Spleen (tissue), 11 donors: ENCODE measurements around the gene FIG4. TPM values are rescaled to one million over a fixed set of nuclear protein-coding genes. Genes with fewer than 3 reads are reported as not detected.
"Not testable (repeated sequence)": the region's sequence is repeated elsewhere in the genome, so short reads cannot be mapped to it uniquely, and the experiment has no call there.

ENCODE experiments used
- DNase-seq: peaks from one replicate; pipeline ENCODE4 v3.0.0-alpha.2; 2020
- H3K27ac ChIP-seq, 8 donors: fragments of 200-600 bp; sonication (generic) in 7 of 8; 1 replicate in 4 of 8; 2 replicates in 4 of 8; pipeline versions ENCODE4 v1.5.0 to v1.8.0; 2016 to 2021; ENCODE audit warnings: inconsistent platforms in 4 of 8, mild to moderate bottlenecking in 4 of 8, moderate library complexity in 1 of 8
- H3K27me3 ChIP-seq, 7 donors: fragments of 200-600 bp; sonication (generic) in 6 of 7; replicated peaks in 1 of 7; 1 replicate in 4 of 7; 2 replicates in 3 of 7; pipeline versions ENCODE4 v1.5.0 to v1.8.0; 2016 to 2021; ENCODE audit warnings: inconsistent platforms in 3 of 7, mild to moderate bottlenecking in 1 of 7
- H3K36me3 ChIP-seq, 6 donors: fragments of 200-600 bp; sonication (generic) in 5 of 6; 1 replicate in 4 of 6; 2 replicates in 2 of 6; pipeline versions ENCODE4 v1.5.0 to v1.8.0; 2016 to 2021; ENCODE audit warnings: inconsistent platforms in 2 of 6
- H3K4me1 ChIP-seq, 6 donors: fragments of 200-600 bp; sonication (generic) in 5 of 6; 1 replicate in 3 of 6; 2 replicates in 3 of 6; pipeline versions ENCODE4 v1.5.0 to v1.8.0; 2016 to 2021; ENCODE audit warnings: inconsistent platforms in 3 of 6
- H3K4me3 ChIP-seq, 8 donors: fragments of 200-600 bp; sonication (generic) in 7 of 8; 1 replicate in 4 of 8; 2 replicates in 4 of 8; pipeline versions ENCODE4 v1.5.0 to v1.8.0; 2016 to 2021; ENCODE audit warnings: inconsistent platforms in 4 of 8, mild to moderate bottlenecking in 4 of 8, moderate library complexity in 2 of 8
- H3K9me3 ChIP-seq, 8 donors: fragments of 200-600 bp; sonication (generic) in 7 of 8; 1 replicate in 4 of 8; 2 replicates in 4 of 8; pipeline versions ENCODE4 v1.5.0 to v1.8.0; 2016 to 2021; ENCODE audit warnings: inconsistent platforms in 4 of 8
- POLR2A ChIP-seq, 3 donors: fragments of 450-650 bp; IDR thresholded peaks; one replicate each; pipeline ENCODE4 v1.5.1; 2017; ENCODE audit warnings: antibody characterized with exemption in 3 of 3, mild to moderate bottlenecking in 1 of 3
- POLR2AphosphoS5 ChIP-seq, 3 donors: sonication (generic); formaldehyde crosslinking; IDR thresholded peaks; one replicate each; pipeline ENCODE4 v1.5.1; 2017; ENCODE audit warnings: antibody characterized with exemption in 3 of 3
- WGBS, 5 donors: extraction: QIAGEN DNeasy Blood & Tissue Kit in 3 of 5; methylation state at CpG; one replicate each; pipeline versions ENCODE4 v1.1.5 to v1.1.7; 2013 to 2018; 5-methylcytosine and 5-hydroxymethylcytosine counted together
- intact Hi-C: fragments of 100-400 bp; cut with DNase I; formaldehyde crosslinking; loops from one replicate; pipeline ENCODE4 v1.15.0; 2023; ENCODE audit warnings: low total_unique reads
- polyA plus RNA-seq, 3 donors: library from polyadenylated mRNA; stranded (reverse); fragments of 200-250 nt; gene quantifications; one replicate each; pipeline ENCODE4 v1.2.1, GENCODE V29; 2013
- total RNA-seq, 7 donors: library from RNA; depleted of rRNA in 3 of 7; stranded (reverse); fragments of >200 nt in 3 of 7; fragmentation: NEBNext Ultra II Directional in 4 of 7; extraction: Animal tissue kit (Norgen Biotek cat#: 25700) in 4 of 7; gene quantifications; one replicate each; pipeline versions ENCODE4 v1.1.0 to v1.2.1, GENCODE V29; 2016 to 2021
- TF ChIP-seq, protein P1 (sequence below), 11 experiments: fragments of 200-600 bp in 7 of 11; fragments of 450-650 bp in 4 of 11; sonication (generic) in 4 of 11; IDR thresholded peaks in 8 of 11; conservative IDR thresholded peaks in 3 of 11; 1 replicate in 7 of 11; 2 replicates in 4 of 11; pipeline versions ENCODE4 v1.4.0 to v1.8.0; 2016 to 2021; ENCODE audit warnings: antibody characterized with exemption in 11 of 11, inconsistent platforms in 4 of 11, mild to moderate bottlenecking in 1 of 11
- donor health status: healthy with polysubstance abuse.
- donor health status: DM: no; HTN: no; CAD: no; lungs with moderate emphysema.
- donor health status: DM: no; HTN: no; CAD: no.
- donor health status: Bipolar disorder and iron deficiency.
- donor health status: healthy.
- donor health status: DM: no; HTN: no; CAD: no.
- donor health status: DM: yes; HTN: yes; CAD: no.

Gene FIG4
- total and polyA plus RNA-seq, 10 donors = 10.2 to 35.1 (median 26.2) TPM

DNA sequence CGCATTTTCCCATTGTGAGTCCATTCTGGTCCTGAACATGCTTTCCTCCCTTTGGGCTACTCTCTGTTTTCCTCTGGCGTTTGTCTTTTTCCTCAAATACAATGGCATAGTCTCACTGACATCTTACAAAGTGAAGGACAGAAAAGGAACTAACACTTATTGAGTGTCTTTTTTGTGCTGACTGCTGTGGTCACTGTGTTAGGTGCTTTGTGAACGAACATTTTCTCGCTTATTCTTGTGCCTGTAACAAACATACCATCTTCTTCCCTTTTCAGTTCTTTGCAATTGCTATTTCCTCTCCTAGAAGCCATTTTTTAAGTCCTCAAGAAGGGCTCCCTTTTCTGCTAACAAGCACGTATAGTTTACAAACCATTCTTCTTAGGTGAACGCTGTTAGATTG is 15.4 kb downstream of the FIG4 start:
- no peaks in the 10 kb centered on the region for H3K36me3 ChIP-seq
- no peak for DNase-seq
- no peak overlapping the region for H3K4me3 ChIP-seq
- WGBS, 5 donors = 37 to 60% (median 50%) methylated on average over 5 to 6 of the region's 6 CpGs
- intact Hi-C loops = no loop called here
- H3K27ac ChIP-seq = peak overlapping the region in 7 of 8 donors; percentile 16 to 71 (median 48)
- TF ChIP-seq, protein P1, sequence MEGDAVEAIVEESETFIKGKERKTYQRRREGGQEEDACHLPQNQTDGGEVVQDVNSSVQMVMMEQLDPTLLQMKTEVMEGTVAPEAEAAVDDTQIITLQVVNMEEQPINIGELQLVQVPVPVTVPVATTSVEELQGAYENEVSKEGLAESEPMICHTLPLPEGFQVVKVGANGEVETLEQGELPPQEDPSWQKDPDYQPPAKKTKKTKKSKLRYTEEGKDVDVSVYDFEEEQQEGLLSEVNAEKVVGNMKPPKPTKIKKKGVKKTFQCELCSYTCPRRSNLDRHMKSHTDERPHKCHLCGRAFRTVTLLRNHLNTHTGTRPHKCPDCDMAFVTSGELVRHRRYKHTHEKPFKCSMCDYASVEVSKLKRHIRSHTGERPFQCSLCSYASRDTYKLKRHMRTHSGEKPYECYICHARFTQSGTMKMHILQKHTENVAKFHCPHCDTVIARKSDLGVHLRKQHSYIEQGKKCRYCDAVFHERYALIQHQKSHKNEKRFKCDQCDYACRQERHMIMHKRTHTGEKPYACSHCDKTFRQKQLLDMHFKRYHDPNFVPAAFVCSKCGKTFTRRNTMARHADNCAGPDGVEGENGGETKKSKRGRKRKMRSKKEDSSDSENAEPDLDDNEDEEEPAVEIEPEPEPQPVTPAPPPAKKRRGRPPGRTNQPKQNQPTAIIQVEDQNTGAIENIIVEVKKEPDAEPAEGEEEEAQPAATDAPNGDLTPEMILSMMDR (IDR thresholded peaks at IDR 0.05 in 8 of 11, conservative IDR thresholded peaks at IDR 0.05 in 3 of 11) = no peak
- TF ChIP-seq POLR2A (IDR thresholded peaks at IDR 0.05) (no peak), POLR2AphosphoS5 (IDR thresholded peaks at IDR 0.05) (no peak)
- H3K27me3 ChIP-seq = no peaks in the 10 kb centered on the region
- peaks cover 0 to 14% (median 0%) of the 10 kb centered on the region in 8 donors for H3K9me3 ChIP-seq
- peaks cover 5 to 62% (median 45%) of the 10 kb centered on the region in 6 donors for H3K4me1 ChIP-seq

DNA sequence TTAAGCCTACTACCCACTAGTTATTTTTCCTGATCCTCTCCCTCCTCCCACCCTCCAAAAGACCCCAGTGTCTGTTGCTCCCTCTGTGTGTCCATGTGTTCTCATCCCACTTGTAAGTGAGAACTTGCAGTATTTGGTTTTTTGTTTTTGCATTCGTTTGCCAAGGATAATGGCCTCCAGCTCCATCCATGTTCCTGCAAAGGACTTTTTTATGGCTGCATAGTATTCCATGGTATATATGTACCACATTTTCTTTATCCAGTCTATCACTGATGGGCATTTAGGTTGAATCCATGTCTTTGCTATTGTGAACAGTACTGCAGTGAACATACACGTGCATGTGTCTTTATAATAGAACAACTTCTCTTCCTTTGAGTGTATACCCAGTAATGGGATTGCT is 17.0 kb downstream of the FIG4 start:
- H3K4me3 ChIP-seq, H3K36me3 ChIP-seq, DNase-seq, intact Hi-C loops, H3K27me3 ChIP-seq, H3K27ac ChIP-seq: not testable (repeated sequence)
- Histone ChIP-seq H3K9me3 (peaks cover 0 to 14% (median 0%) of the 10 kb centered on the region in 8 donors), H3K4me1 (peaks cover 5 to 47% (median 29%) of the 10 kb centered on the region in 6 donors)
- WGBS, 5 donors = 90 to 99% (median 92%) methylated on average over 2 of the region's 2 CpGs

DNA sequence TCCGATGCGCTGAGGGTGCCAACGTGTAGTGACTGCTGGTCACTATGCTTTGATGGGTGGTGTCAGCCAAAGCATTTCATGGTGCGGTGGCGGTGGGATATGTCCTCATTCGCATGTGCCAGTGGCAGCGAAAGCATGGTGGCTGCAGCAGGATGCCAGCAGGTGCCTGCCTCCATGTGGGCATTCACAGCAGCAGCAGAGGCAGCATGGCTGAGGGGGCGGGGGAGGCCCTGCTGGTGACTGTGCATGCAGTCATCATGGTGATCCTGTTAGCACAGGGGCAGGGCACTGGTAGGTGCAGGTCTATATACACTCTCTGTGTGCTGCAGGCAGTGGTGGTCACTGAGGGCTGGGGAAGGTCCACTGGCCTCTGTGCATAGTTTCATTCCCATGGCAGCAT is 22.0 kb downstream of the FIG4 start:
- TF ChIP-seq, protein P1 (IDR thresholded peaks at IDR 0.05 in 8 of 11, conservative IDR thresholded peaks at IDR 0.05 in 3 of 11) = no peak
- no peak for TF ChIP-seq POLR2A (IDR thresholded peaks at IDR 0.05)
- no peak for TF ChIP-seq POLR2AphosphoS5 (IDR thresholded peaks at IDR 0.05)
- Histone ChIP-seq H3K27ac (no peak overlapping the region), H3K27me3 (no peaks in the 10 kb centered on the region), H3K9me3 (peaks cover 0 to 12% (median 0%) of the 10 kb centered on the region in 8 donors), H3K4me1 (peaks cover 0 to 10% (median 0%) of the 10 kb centered on the region in 6 donors), H3K4me3 (no peak overlapping the region), H3K36me3 (peaks cover 0 to 38% (median 13%) of the 10 kb centered on the region in 6 donors)
- intact Hi-C loops = no loop called here
- DNase-seq = peak; percentile 51
- WGBS, 5 donors = 87 to 99% (median 89%) methylated on average over 7 to 8 of the region's 8 CpGs

DNA sequence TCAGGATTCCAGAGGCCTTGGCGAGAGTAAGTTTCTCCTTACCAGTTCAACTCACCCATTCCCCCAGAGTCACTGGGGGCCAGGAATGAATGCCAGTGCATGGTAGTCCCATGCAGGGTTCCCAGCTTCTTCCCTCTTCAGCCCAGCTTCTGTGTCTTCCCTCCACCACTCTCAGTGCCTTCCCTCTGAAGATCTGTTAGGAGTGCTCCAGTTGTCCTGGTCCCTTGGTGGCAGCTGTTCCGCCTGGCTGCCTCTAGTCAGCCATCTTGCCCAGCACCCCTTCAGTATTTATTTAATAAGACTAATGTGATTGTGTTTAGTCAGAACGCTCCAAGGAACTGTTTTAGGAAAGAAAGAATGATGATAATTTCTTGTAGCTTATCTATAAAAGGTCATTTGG is 23.1 kb downstream of the FIG4 start:
- no peak for DNase-seq
- 90 to 98% (median 96%) methylated on average over 3 of the region's 3 CpGs for WGBS, 5 donors
- Histone ChIP-seq H3K4me3 (no peak overlapping the region), H3K27me3 (no peaks in the 10 kb centered on the region), H3K9me3 (peaks cover 0 to 1% (median 0%) of the 10 kb centered on the region in 8 donors), H3K27ac (no peak overlapping the region), H3K36me3 (peaks cover 0 to 47% (median 17%) of the 10 kb centered on the region in 6 donors), H3K4me1 (peaks cover 0 to 12% (median 0%) of the 10 kb centered on the region in 6 donors)
- intact Hi-C loops = no loop called here
- TF ChIP-seq, protein P1 (IDR thresholded peaks at IDR 0.05 in 8 of 11, conservative IDR thresholded peaks at IDR 0.05 in 3 of 11) = no peak
- TF ChIP-seq POLR2A (IDR thresholded peaks at IDR 0.05) (no peak), POLR2AphosphoS5 (IDR thresholded peaks at IDR 0.05) (no peak)

DNA sequence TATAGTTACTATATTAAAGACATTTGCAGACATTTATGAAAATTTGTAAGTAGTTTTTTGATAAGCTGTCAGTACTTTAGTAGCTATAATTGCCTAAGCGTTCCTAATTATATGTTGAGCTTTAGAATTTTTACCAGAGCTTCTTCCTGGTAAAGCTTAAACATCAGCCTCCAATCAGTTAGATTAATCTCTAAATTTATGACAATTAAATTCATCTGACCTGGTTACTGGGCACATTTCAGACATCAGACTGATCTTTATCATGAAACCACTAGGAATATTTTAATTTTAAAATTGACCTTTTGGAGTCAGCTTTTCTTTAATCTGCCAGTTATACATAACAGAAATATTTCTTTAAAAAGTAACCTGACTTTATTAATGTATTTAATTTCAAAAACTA is 23.5 kb downstream of the FIG4 start:
- no peak for TF ChIP-seq POLR2AphosphoS5 (IDR thresholded peaks at IDR 0.05)
- TF ChIP-seq, protein P1 (IDR thresholded peaks at IDR 0.05 in 8 of 11, conservative IDR thresholded peaks at IDR 0.05 in 3 of 11) = no peak
- TF ChIP-seq POLR2A (IDR thresholded peaks at IDR 0.05) = no peak
- no peak overlapping the region for H3K4me3 ChIP-seq
- WGBS, 5 donors = 91 to 96% (median 93%) methylated on average over 1 of the region's 1 CpG
- no peaks in the 10 kb centered on the region for H3K27me3 ChIP-seq
- H3K9me3 ChIP-seq = no peaks in the 10 kb centered on the region
- no peak overlapping the region for H3K27ac ChIP-seq
- peaks cover 0 to 12% (median 0%) of the 10 kb centered on the region in 6 donors for H3K4me1 ChIP-seq
- intact Hi-C loops = no loop called here
- H3K36me3 ChIP-seq = peaks cover 0 to 52% (median 21%) of the 10 kb centered on the region in 6 donors
- DNase-seq = no peak
